ENCODE measurements around the gene MRPL39.
A peak's percentile ranks its signal among the peaks of the same experiment; 100 is the strongest.

Gene MRPL39

DNA sequence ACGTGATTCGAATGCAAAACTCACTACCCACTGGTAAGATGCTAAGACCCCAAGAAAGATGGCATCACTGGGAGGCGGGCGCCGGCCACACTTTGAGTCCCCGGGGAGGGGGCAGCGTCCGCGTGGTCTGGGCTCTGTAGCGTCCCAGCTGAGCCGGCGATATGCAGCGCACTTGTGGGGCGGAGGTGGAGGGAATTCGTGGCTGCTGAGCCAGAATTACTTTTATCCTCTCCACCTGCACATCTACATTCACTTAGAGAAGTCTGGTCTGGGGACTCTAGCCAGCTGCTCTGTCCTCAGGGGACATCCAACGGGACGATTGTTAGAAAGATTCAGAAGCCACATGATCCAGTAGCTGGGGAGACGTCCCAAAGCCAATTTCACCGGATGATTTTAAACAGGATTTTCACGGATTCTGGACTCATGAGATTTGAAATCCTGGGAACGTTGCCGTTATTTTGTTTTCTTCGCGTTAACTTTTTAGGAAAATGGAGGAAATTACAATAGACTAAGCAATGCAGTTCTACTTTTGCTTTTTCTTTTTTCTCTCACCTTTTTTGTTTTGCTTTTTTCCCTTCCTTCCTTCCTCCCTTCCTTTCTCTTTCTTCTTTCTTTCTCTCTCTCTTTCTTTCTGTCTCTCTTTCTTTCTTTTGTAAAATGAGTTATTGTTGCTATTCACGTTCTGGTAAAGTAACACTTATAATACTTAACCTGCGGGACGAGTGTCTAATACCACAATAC lies 33.1 kb upstream of the MRPL39 start:
- H3K4me3 ChIP-seq (replicated peaks; ENCODE audit: low read depth, low read length): peak overlapping the region; percentile 55
- TF ChIP-seq, protein P1, sequence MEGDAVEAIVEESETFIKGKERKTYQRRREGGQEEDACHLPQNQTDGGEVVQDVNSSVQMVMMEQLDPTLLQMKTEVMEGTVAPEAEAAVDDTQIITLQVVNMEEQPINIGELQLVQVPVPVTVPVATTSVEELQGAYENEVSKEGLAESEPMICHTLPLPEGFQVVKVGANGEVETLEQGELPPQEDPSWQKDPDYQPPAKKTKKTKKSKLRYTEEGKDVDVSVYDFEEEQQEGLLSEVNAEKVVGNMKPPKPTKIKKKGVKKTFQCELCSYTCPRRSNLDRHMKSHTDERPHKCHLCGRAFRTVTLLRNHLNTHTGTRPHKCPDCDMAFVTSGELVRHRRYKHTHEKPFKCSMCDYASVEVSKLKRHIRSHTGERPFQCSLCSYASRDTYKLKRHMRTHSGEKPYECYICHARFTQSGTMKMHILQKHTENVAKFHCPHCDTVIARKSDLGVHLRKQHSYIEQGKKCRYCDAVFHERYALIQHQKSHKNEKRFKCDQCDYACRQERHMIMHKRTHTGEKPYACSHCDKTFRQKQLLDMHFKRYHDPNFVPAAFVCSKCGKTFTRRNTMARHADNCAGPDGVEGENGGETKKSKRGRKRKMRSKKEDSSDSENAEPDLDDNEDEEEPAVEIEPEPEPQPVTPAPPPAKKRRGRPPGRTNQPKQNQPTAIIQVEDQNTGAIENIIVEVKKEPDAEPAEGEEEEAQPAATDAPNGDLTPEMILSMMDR (IDR thresholded peaks at IDR 0.05; ENCODE audit: low read length, missing control alignments): no peak
- DNase-seq (ENCODE audit: low read depth): no peak

DNA sequence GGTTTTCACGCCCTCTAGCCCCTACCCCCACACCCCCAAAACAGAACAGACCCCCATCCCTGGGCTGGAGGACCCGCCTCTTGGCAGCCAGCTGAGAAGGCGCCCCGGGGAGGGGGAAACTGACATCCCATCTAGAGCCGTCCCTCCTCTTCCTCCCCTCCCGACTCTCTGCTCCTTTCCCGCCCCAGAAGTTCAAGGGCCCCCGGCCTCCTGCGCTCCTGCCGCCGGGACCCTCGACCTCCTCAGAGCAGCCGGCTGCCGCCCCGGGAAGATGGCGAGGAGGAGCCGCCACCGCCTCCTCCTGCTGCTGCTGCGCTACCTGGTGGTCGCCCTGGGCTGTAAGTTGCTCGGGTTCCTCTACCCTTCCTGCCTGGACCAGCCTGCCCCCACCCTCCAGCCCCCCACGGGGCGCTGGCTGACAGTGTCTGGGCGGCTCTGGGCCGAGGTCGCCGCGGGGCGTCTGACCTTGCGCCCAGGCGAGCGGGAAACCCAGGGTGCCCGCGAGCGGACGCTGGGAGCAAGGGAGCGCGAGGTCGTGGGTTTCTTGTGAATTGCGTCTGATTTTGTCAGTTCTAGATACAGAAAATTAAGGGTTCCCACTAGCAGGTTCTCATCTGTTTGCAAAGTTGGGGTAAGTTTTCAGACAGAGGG lies 32.4 kb upstream of the MRPL39 start:
- peak overlapping the region; percentile 55 for H3K4me3 ChIP-seq (replicated peaks; ENCODE audit: low read depth, low read length)
- TF ChIP-seq, protein P1 (IDR thresholded peaks at IDR 0.05; ENCODE audit: low read length, missing control alignments): peak; percentile 23
- DNase-seq (ENCODE audit: low read depth): peak; percentile 6

DNA sequence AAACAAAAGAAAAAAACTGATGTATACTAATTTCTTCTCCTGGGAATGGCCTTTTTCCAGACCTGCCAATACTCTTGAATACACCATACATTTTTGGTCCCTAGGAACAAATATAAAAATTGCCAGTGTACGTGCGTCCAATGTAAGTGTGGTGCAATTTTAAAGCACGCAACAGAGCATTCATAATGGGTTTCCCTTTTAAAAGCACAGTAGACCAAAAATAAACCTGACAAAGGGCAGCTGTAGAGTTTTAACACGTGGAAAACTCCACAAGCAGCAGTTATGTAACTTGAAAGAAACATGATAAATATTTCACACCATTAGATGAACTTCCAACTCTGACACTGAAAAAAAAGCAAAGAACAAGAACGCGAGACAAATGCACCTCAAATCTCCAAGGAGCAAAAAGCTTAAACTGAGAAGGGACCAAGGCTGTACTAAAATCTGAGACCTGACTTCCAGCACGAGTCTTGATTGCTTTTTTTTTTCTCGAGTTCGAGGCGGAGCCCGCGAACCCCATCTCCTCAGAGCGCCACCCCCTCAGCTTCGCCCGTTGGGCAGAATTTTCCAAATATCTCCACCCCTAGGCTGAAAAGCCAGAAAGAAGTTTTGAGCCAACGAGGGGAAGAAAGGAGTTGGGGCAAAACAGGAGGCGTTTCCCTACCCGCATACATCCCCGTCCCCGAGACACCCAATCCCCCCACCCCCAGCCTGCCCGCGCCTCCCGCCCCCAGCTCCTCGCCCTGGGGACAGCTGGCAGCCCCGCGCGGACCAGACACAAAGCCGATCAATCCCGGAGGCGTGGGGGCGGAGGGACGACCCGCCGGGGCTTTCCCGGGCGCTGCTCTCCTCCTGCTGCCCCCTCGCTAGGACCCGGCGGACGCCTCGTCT lies 31.6 kb upstream of the MRPL39 start, which contains the start of gene JAM2:
Gene JAM2 (plus strand): TSS at position 599 of the 891 bp plus-strand sequence. CDS start 564 bp downstream, outside the sequence.
- peak; percentile 38 for DNase-seq (ENCODE audit: low read depth)
- TF ChIP-seq, protein P1 (IDR thresholded peaks at IDR 0.05; ENCODE audit: low read length, missing control alignments): no peak
- H3K4me3 ChIP-seq (replicated peaks; ENCODE audit: low read depth, low read length): peak within 1 kb of the TSS; percentile 55

DNA sequence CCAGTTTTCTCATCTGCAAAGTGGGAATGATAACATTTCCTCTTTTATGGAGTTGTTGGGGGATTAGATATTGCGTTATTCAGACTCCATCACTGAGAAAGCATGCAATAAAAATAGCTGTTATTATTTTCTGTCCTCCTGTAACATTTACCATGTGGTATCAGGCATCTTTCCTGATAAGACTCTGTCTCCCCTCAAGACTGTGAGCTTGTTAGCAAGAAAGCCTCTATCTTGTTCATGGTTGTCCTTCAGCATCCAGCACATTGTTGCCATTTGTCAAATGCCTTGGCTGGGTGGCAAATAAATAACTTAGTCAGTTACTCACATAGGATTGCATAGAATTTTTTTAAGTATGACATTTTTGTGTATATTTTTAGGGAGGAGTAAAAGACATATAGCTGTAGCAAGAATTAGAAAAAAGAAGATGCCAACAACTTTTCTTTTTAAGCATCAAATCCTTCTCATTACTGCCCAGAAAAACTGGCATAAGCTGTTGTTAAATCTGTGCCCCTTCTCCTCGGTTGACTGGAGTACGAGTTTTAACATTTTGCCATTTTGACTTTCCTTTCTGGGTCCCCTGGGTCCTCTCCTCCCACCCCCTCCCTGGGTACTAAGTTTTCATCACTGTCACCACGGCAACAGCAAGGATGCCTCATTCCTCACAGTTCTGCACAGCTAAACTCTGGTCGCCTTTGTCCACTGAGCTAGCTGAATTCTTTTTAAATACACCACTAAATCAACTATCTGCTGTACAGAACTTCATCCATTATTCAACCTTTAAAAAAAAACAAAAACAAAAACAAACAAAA lies 30.8 kb upstream of the MRPL39 start:
- DNase-seq (ENCODE audit: low read depth): no peak
- no peak overlapping the region for H3K4me3 ChIP-seq (replicated peaks; ENCODE audit: low read depth, low read length)
- TF ChIP-seq, protein P1 (IDR thresholded peaks at IDR 0.05; ENCODE audit: low read length, missing control alignments): no peak

DNA sequence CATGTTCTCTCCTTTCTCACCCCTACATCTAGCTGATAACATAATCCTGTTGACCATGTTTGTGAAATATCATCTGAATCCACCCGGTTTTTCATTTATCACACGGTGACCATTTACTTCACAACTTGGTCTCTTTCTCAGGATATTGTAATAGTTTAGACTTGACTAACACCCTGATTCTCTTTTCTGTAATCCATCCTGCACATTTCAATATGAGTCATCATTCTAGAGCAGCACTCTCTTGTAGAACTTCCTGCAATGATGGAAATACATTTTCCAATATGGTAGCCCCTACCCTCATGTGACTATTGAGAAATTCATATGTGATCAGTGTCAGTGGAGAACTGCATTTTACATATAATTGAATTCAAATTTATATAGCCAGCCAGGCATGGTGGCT lies 29.4 kb upstream of the MRPL39 start:
- TF ChIP-seq, protein P1 (IDR thresholded peaks at IDR 0.05; ENCODE audit: low read length, missing control alignments): no peak
- no peak overlapping the region for H3K4me3 ChIP-seq (replicated peaks; ENCODE audit: low read depth, low read length)
- no peak for DNase-seq (ENCODE audit: low read depth)

DNA sequence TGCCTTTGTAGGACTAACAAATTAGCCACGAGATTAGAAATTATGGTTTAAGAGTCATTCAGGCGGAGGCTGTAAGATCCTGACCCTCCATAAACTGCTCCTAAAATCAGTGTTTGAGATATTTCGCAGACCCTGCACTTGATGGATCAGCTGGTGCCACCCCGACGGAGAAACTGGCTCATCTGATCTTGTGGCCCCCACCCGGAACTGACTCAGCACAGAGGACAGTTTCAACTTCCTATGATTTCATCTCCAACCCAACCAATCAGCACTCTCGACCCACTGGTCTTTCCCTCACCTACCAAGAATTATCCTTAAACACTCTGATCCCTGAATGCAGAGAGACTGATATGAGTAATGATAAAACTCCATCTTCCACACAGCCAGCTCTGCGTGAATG lies 28.0 kb upstream of the MRPL39 start:
- no peak for DNase-seq (ENCODE audit: low read depth)

More for the DNA sequence above, 28.0 kb upstream of the MRPL39 start:
- no peak overlapping the region for H3K4me3 ChIP-seq (replicated peaks; ENCODE audit: low read depth, low read length)
- TF ChIP-seq, protein P1 (IDR thresholded peaks at IDR 0.05; ENCODE audit: low read length, missing control alignments): no peak
